CD8-positive, alpha-beta memory T cell (primary cell): ENCODE data around the gene SIDT2. TPM values are rescaled to one million over a fixed set of nuclear protein-coding genes. Genes with fewer than 3 reads are reported as not detected.
"Not testable (repeated sequence)": the region's sequence is repeated elsewhere in the genome, so short reads cannot be mapped to it uniquely, and the experiment has no call there.

Experiments used
- CTCF ChIA-PET: fragments of 350-600 bp; sonication (Branson Sonifier 250); formaldehyde crosslinking; loops from one replicate; lab custom pipeline; 2021; ENCODE audit warnings: antibody characterized with exemption; lab: Charles Lee
- POLR2A ChIA-PET: fragments of 350-600 bp; sonication (Branson Sonifier 250); formaldehyde crosslinking; loops from one replicate; lab custom pipeline; 2021; ENCODE audit warnings: antibody characterized with exemption; lab: Charles Lee
- DNase-seq, 5 donors: peaks; one replicate each; pipeline versions ENCODE4 v3.0.0 to v3.0.0-alpha.2; 2020 to 2022; ENCODE audit warnings: mixed read lengths in 1 of 5
- H3K27ac ChIP-seq: one replicate; pipeline ENCODE4 v1.7.0; 2013; ENCODE audit warnings: low read depth, mild to moderate bottlenecking, low read length, moderate library complexity
- H3K27me3 ChIP-seq: 2 replicates; pipeline ENCODE4 v1.7.0; 2013; ENCODE audit warnings: low read length, mild to moderate bottlenecking; ENCODE audit not compliant: insufficient read depth, poor library complexity, severe bottlenecking
- H3K36me3 ChIP-seq: 2 replicates; pipeline ENCODE4 v1.7.0; 2013; ENCODE audit warnings: mild to moderate bottlenecking, low read length, moderate library complexity; ENCODE audit not compliant: insufficient read depth
- H3K4me1 ChIP-seq: 2 replicates; pipeline ENCODE4 v1.7.0; 2013; ENCODE audit warnings: mild to moderate bottlenecking, low read length, moderate library complexity; ENCODE audit not compliant: insufficient read depth
- H3K4me3 ChIP-seq: 2 replicates; pipeline ENCODE4 v1.7.0; 2013; ENCODE audit warnings: mild to moderate bottlenecking, low read length
- H3K9me3 ChIP-seq: 2 replicates; pipeline ENCODE4 v1.7.0; 2013; ENCODE audit warnings: mild to moderate bottlenecking, low read length
- H3K27ac Mint-ChIP-seq, 8 donors: one replicate each; pipeline ENCODE4 v1.8.0; 2020 to 2021; ENCODE audit warnings: mixed read lengths in 8 of 8, mild to moderate bottlenecking in 6 of 8, inconsistent platforms in 3 of 8, moderate library complexity in 3 of 8
- H3K27me3 Mint-ChIP-seq, 2 donors: one replicate each; pipeline ENCODE4 v1.8.0; 2020 to 2021; ENCODE audit warnings: mixed read lengths in 2 of 2, mild to moderate bottlenecking in 1 of 2, moderate library complexity in 1 of 2
- H3K36me3 Mint-ChIP-seq, 3 donors: one replicate each; pipeline ENCODE4 v1.8.0; 2020 to 2021; ENCODE audit warnings: mixed read lengths in 3 of 3, inconsistent platforms in 1 of 3, mild to moderate bottlenecking in 1 of 3
- H3K4me1 Mint-ChIP-seq, 3 donors: one replicate each; pipeline ENCODE4 v1.8.0; 2020 to 2021; ENCODE audit warnings: mixed read lengths in 3 of 3, inconsistent platforms in 1 of 3, mild to moderate bottlenecking in 1 of 3
- H3K4me3 Mint-ChIP-seq, 7 donors: one replicate each; pipeline ENCODE4 v1.8.0; 2020 to 2021; ENCODE audit warnings: mixed read lengths in 7 of 7, mild to moderate bottlenecking in 6 of 7, moderate library complexity in 4 of 7, inconsistent platforms in 2 of 7
- H3K9me3 Mint-ChIP-seq, 5 donors: one replicate each; pipeline ENCODE4 v1.8.0; 2020 to 2022; ENCODE audit warnings: mixed read lengths in 5 of 5, mild to moderate bottlenecking in 3 of 5, moderate library complexity in 2 of 5, inconsistent platforms in 1 of 5
- polyA plus RNA-seq: library from polyadenylated mRNA; unstranded; fragments of 300-500 nt; fragmentation: Illumina TruSeq; gene quantifications from one replicate; pipeline ENCODE4 v1.2.3, GENCODE V29; 2021
- total RNA-seq, 2 experiments: library from RNA; stranded (reverse); gene quantifications; one replicate each; pipeline ENCODE4 v1.2.3, GENCODE V29; 2021

SIDT2 gene
- total and polyA plus RNA-seq, 3 experiments from 2014 or later, result 2.0 to 14.9 (median 13.8) TPM

GRCh38 chr11:117201658-117202305 is 23.2 kb downstream of the SIDT2 start:
- no peak for DNase-seq
- no peaks in the 10 kb centered on the region for H3K4me1 ChIP-seq
- Mint-ChIP-seq H3K9me3 (no peaks in the 10 kb centered on the region), H3K4me1 (peaks cover 0 to 10% (median 4%) of the 10 kb centered on the region in 3 donors), H3K36me3 (peaks cover 0 to 46% (median 2%) of the 10 kb centered on the region in 3 donors), H3K27me3 (no peaks in the 10 kb centered on the region), H3K4me3 (no peak overlapping the region), H3K27ac (peak overlapping the region in 2 of 8 donors; percentile 17 to 64)
- H3K9me3 ChIP-seq, result no peaks in the 10 kb centered on the region
- no peak overlapping the region for H3K4me3 ChIP-seq
- no peaks in the 10 kb centered on the region for H3K27me3 ChIP-seq
- ChIA-PET CTCF (interaction anchor here (2.6 kb wide), 1 partner anchor 25 kb away, joined by 6 read pairs; no protein-coding TSS in a partner anchor), POLR2A (no interaction called here)
- no peaks in the 10 kb centered on the region for H3K36me3 ChIP-seq
- H3K27ac ChIP-seq, result no peak overlapping the region

GRCh38 chr11:117202386-117203068 is 24.0 kb downstream of the SIDT2 start:
- Mint-ChIP-seq H3K4me3 (no peak overlapping the region), H3K9me3 (no peaks in the 10 kb centered on the region), H3K4me1 (peaks cover 0 to 10% (median 4%) of the 10 kb centered on the region in 3 donors), H3K36me3 (peaks cover 0 to 45% (median 2%) of the 10 kb centered on the region in 3 donors), H3K27me3 (no peaks in the 10 kb centered on the region), H3K27ac (peak overlapping the region in 4 of 8 donors; percentile 4 to 64 (median 30))
- H3K9me3 ChIP-seq, result no peaks in the 10 kb centered on the region
- no peak for DNase-seq
- ChIA-PET CTCF (interaction anchor here (2.6 kb wide), 1 partner anchor 24 kb away, joined by 6 read pairs; no protein-coding TSS in a partner anchor), POLR2A (no interaction called here)
- no peak overlapping the region for H3K27ac ChIP-seq
- no peaks in the 10 kb centered on the region for H3K4me1 ChIP-seq
- no peaks in the 10 kb centered on the region for H3K36me3 ChIP-seq
- no peaks in the 10 kb centered on the region for H3K27me3 ChIP-seq
- no peak overlapping the region for H3K4me3 ChIP-seq

GRCh38 chr11:117203069-117203407 is 24.5 kb downstream of the SIDT2 start:
- Histone ChIP-seq H3K36me3 (no peaks in the 10 kb centered on the region), H3K27me3 (no peaks in the 10 kb centered on the region), H3K4me1 (no peaks in the 10 kb centered on the region), H3K4me3 (no peak overlapping the region), H3K27ac (no peak overlapping the region), H3K9me3 (no peaks in the 10 kb centered on the region)
- Mint-ChIP-seq H3K27ac (peak overlapping the region in 4 of 8 donors; percentile 9 to 91 (median 54)), H3K4me3 (peak overlapping the region in 1 of 7 donors; percentile 9), H3K27me3 (no peaks in the 10 kb centered on the region), H3K4me1 (peaks cover 0 to 10% (median 4%) of the 10 kb centered on the region in 3 donors), H3K36me3 (peaks cover 0 to 43% (median 2%) of the 10 kb centered on the region in 3 donors), H3K9me3 (no peaks in the 10 kb centered on the region)
- ChIA-PET POLR2A (no interaction called here), CTCF (interaction anchor here (2.6 kb wide), 1 partner anchor 24 kb away, joined by 6 read pairs; no protein-coding TSS in a partner anchor)
- DNase-seq, result no peak

GRCh38 chr11:117204283-117205080 is 25.9 kb downstream of the SIDT2 start:
- Mint-ChIP-seq H3K4me1 (peaks cover 0 to 6% (median 4%) of the 10 kb centered on the region in 3 donors), H3K9me3 (no peaks in the 10 kb centered on the region), H3K27ac (peak overlapping the region in 6 of 8 donors; percentile 12 to 84 (median 53)), H3K27me3 (no peaks in the 10 kb centered on the region), H3K36me3 (peaks cover 0 to 47% (median 2%) of the 10 kb centered on the region in 3 donors), H3K4me3 (no peak overlapping the region)
- CTCF ChIA-PET, result interaction anchor here (2.6 kb wide), 1 partner anchor 22 kb away, joined by 6 read pairs; no protein-coding TSS in a partner anchor
- no peaks in the 10 kb centered on the region for H3K4me1 ChIP-seq
- DNase-seq, result no peak
- POLR2A ChIA-PET, result no interaction called here
- no peak overlapping the region for H3K27ac ChIP-seq
- no peak overlapping the region for H3K4me3 ChIP-seq
- H3K27me3 ChIP-seq, result no peaks in the 10 kb centered on the region
- no peaks in the 10 kb centered on the region for H3K36me3 ChIP-seq
- no peaks in the 10 kb centered on the region for H3K9me3 ChIP-seq

GRCh38 chr11:117205211-117205818 is 26.8 kb downstream of the SIDT2 start:
- Mint-ChIP-seq H3K36me3 (peaks cover 0 to 51% (median 5%) of the 10 kb centered on the region in 3 donors), H3K9me3 (no peaks in the 10 kb centered on the region), H3K27ac (peak overlapping the region in 3 of 8 donors; percentile 38 to 77 (median 55)), H3K4me1 (peaks cover 0 to 6% (median 4%) of the 10 kb centered on the region in 3 donors), H3K4me3 (no peak overlapping the region), H3K27me3 (no peaks in the 10 kb centered on the region)
- no peaks in the 10 kb centered on the region for H3K4me1 ChIP-seq
- H3K36me3 ChIP-seq, result no peaks in the 10 kb centered on the region
- POLR2A ChIA-PET, result no interaction called here
- no peaks in the 10 kb centered on the region for H3K9me3 ChIP-seq
- no peak overlapping the region for H3K27ac ChIP-seq
- no peak for DNase-seq
- CTCF ChIA-PET, result no interaction called here
- H3K27me3 ChIP-seq, result no peaks in the 10 kb centered on the region
- no peak overlapping the region for H3K4me3 ChIP-seq

GRCh38 chr11:117206111-117206510 is 27.6 kb downstream of the SIDT2 start:
- H3K9me3 Mint-ChIP-seq, CTCF ChIA-PET, H3K27me3 Mint-ChIP-seq: not testable (repeated sequence)

GRCh38 chr11:117206859-117207258 is 28.3 kb downstream of the SIDT2 start:
- H3K27ac Mint-ChIP-seq, CTCF ChIA-PET, H3K4me3 Mint-ChIP-seq, POLR2A ChIA-PET, H3K9me3 Mint-ChIP-seq, DNase-seq, H3K27ac ChIP-seq, H3K4me3 ChIP-seq, H3K27me3 ChIP-seq, H3K36me3 ChIP-seq, H3K4me1 ChIP-seq, H3K27me3 Mint-ChIP-seq, H3K9me3 ChIP-seq: not testable (repeated sequence)
- peaks cover 0 to 60% (median 11%) of the 10 kb centered on the region in 3 donors for H3K36me3 Mint-ChIP-seq
- peaks cover 0 to 12% (median 8%) of the 10 kb centered on the region in 3 donors for H3K4me1 Mint-ChIP-seq

More at GRCh38 chr11:117206111-117206510, 27.6 kb downstream of the SIDT2 start:
- H3K36me3 ChIP-seq, POLR2A ChIA-PET, DNase-seq, H3K9me3 ChIP-seq, H3K27ac ChIP-seq, H3K4me3 ChIP-seq, H3K27me3 ChIP-seq, H3K4me3 Mint-ChIP-seq, H3K4me1 Mint-ChIP-seq, H3K4me1 ChIP-seq: not testable (repeated sequence)
- Mint-ChIP-seq H3K27ac (peak overlapping the region in 4 of 8 donors; percentile 50 to 80 (median 62)), H3K36me3 (peaks cover 0 to 55% (median 5%) of the 10 kb centered on the region in 3 donors)
